Fibroblast of pulmonary artery (primary cell): ENCODE results near the gene LSM2.

ENCODE experiments used
- DNase-seq: peaks from one replicate; pipeline ENCODE4 v3.0.0-alpha.2; 2010; ENCODE audit warnings: low read depth
- H3K4me3 ChIP-seq: replicated peaks from 2 replicates; pipeline ENCODE4 v1.5.1; 2011; ENCODE audit warnings: low read depth, mild to moderate bottlenecking, control low read depth, low read length, moderate library complexity
- TF ChIP-seq, protein P1 (sequence below): IDR thresholded peaks from 2 replicates; pipeline ENCODE4 v1.5.1; 2011; ENCODE audit warnings: mild to moderate bottlenecking, control low read depth, low read length, inconsistent platforms; ENCODE audit errors: missing control alignments

LSM2 gene

DNA sequence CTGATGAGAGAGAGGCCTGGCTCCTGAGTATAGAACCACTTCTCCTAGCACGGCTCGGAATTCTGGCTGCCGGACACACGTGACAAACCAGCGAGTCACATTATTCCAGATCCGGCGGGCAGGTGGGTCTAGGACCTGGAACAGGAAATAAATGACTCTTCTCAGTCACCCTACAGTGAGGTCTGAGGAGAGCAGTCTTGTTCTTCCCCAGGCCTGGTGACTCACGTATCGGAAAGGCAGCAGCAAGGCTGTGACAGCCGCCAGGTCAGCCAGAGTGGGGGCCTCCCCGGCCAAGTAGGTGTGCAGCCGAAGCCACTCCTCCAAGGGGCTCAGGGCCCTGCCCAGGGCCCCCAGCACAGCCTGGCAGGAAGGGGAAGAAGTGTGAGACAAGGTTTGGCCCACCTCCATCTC, 14.0 kb downstream of the LSM2 start:
- peak; percentile 27 for DNase-seq
- TF ChIP-seq, protein P1, sequence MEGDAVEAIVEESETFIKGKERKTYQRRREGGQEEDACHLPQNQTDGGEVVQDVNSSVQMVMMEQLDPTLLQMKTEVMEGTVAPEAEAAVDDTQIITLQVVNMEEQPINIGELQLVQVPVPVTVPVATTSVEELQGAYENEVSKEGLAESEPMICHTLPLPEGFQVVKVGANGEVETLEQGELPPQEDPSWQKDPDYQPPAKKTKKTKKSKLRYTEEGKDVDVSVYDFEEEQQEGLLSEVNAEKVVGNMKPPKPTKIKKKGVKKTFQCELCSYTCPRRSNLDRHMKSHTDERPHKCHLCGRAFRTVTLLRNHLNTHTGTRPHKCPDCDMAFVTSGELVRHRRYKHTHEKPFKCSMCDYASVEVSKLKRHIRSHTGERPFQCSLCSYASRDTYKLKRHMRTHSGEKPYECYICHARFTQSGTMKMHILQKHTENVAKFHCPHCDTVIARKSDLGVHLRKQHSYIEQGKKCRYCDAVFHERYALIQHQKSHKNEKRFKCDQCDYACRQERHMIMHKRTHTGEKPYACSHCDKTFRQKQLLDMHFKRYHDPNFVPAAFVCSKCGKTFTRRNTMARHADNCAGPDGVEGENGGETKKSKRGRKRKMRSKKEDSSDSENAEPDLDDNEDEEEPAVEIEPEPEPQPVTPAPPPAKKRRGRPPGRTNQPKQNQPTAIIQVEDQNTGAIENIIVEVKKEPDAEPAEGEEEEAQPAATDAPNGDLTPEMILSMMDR, result no peak

DNA sequence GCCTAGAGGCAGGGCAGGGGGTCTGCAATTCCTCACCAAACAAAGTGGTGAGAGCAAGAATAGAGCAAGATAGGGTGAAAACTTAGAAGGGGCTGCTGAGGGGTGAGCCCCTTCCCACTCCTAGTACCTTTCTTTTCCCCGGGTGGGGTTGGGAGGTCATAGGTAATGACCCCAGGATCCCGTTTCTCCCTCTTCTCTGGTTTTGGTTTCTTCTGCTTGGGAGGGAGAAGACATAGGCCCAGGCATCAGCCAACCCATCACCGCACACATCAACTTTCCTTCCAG, 14.7 kb downstream of the LSM2 start:
- no peak for DNase-seq
- H3K4me3 ChIP-seq, result no peak overlapping the region
- TF ChIP-seq, protein P1, result no peak

More for the DNA sequence above, 14.0 kb downstream of the LSM2 start:
- no peak overlapping the region for H3K4me3 ChIP-seq

DNA sequence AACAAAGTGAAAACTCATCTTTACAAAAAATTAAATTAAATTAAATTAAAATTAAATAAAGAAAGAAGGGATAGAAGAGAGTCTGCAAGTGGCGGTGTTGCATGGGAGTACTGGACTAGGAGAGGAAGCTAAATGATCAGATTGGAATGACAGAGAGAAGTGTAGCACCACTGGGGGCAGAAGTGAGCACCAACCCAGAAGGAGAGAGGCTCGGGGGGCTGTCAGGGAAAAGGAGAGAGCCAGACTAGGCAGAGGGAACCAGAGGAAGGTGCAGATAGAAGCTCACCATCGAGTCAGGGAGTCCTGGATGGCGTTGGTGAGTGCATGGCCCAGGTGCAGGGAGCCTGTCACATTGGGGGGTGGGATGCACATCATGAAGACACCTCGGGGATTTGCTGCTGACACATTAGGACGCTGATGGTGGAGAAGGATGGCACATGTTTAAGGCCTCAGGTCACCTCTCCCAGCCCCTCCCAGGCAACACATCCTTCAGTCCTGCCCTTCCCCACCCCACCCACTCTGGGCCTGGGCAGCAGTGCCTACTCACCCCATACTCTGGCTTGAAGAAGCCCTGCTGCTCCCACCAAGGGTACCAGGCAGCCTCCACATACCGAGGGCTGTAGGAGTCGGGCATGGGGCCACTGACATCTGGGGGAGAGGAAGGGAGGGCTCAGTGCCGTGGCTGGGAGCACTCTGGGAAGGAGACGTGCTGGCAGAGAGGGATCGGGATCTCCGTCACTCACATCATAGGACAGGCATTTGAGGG, 15.3 kb downstream of the LSM2 start:
- H3K4me3 ChIP-seq, result no peak overlapping the region
- TF ChIP-seq, protein P1, result peak; percentile 71
- DNase-seq, result peak; percentile 60

DNA sequence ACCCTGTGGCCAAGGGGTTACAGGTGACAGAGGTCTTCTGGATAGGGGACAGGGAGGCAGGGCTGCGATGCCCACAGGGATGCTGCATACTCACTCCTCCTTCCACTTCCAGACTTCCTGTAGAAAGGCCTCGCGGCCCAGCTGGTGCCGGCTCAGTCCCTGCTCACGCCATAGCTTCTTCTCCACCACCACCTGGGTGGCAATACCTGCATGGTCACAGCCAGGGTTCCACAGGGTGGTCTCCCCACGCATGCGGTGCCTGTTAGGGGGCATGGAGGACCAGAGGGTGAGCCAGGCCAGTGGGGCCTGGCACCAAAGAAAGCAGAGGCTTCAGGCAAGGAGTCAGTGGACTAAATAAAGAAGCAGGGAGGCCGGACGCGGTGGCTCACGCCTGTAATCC, 21.3 kb downstream of the LSM2 start:
- TF ChIP-seq, protein P1, result no peak
- no peak for DNase-seq
- H3K4me3 ChIP-seq, result no peak overlapping the region

DNA sequence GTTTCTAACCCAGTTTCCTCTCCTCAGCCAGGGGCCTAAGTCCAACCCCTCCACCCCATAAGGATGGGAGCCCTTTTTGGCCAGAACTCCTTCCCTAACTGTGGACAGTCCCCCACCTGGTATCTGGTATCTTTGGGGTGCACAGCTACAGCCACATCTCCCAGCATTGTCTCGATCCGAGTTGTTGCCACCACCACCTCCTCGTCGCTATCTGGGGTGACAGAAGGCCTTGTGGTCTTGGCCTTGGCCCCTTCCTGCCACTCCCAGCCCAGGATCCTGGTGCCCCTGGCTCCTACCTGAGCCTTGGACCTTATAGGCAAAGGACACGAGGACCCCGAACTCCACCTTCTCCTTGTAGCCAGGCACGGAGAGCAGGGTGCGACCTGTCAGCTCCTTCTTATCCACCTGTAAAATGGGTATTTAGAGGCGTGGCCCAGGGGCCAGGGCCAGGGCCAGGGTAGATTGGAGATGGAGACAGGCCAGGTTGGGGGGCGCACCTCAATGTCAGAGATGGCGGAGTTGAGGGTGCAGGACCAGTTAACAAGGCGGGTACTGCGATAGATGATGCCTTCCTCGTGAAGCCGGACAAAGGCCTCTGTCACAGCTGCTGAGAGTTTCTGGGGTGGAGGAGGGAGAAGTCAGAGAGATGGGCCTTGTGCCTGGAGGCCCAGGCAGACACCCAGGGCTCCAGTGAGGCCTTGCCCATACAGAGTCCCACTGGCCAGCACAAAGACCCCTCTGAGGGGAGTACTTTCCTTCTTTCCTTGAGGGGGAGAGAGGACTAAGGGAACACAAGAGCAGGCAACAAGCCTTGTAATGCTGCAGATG, 22.5 kb downstream of the LSM2 start:
- H3K4me3 ChIP-seq, result no peak overlapping the region
- no peak for DNase-seq
- TF ChIP-seq, protein P1, result no peak

DNA sequence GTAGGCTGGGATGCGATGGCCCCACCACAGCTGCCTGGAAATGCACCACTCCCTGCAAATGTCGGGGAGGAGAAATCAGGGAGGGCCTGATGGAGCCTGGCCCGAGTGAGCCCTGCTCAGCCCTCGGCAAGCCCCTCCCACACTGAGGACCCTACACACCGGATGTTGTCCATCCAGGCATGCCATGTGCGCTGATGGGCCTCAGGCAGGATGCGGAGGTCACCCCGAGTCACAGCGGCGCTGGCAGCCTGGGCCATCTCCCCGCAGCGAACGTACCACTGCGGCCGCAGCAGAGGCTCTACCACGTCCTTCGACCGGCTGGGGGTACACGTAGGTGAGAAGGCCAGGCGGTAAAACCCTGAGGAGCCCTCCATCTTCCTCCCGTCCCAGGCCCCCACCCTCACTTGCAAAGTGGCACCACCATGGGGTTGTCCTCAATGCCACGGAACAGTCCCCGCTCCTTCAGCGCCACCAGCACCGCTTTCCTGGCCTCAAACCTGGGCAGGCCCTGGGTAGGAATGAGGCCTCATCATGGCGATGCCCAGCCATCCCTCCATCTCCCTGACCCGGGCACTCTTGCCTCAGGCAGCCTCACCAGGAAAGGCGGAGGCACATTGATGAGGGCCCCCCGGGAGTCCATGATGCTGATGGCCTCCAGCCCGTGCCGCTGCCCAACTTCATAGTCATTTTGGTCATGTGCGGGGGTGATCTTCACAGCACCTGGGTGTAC, 24.5 kb downstream of the LSM2 start:
- H3K4me3 ChIP-seq, result no peak overlapping the region
- TF ChIP-seq, protein P1, result no peak
- DNase-seq, result no peak
